NCI-H146 treated with DMSO at 0.1 percent for 48 hours (cell line): ENCODE results near the gene ZBTB45.
"Not testable (repeated sequence)": the region's sequence is repeated elsewhere in the genome, so short reads cannot be mapped to it uniquely, and the experiment has no call there.

Experiments
- DNase-seq: peaks from one replicate; lab custom pipeline; 2025; ENCODE audit not compliant: unreplicated experiment; lab: John Stamatoyannopoulos, UW

Gene ZBTB45

GRCh38 chr19:58555369-58555885 lies 35.8 kb upstream of the ZBTB45 start:
- no peak for DNase-seq

GRCh38 chr19:58554494-58555368 lies 35.1 kb upstream of the ZBTB45 start, which contains the start of gene CHMP2A:
TSS of gene CHMP2A (minus strand) at chr19:58555105. CDS start at chr19:58554212, 893 bp downstream.
- no peak for DNase-seq

- DNase-seq = no peak
These were observed 34.3 kb upstream of the ZBTB45 start for GRCh38 chr19:58553799-58554493.

- no peak for DNase-seq
These were observed 33.0 kb upstream of the ZBTB45 start for GRCh38 chr19:58552655-58553054.

GRCh38 chr19:58551577-58552471 lies 32.2 kb upstream of the ZBTB45 start:
- DNase-seq = no peak

- no peak for DNase-seq
These were observed 31.5 kb upstream of the ZBTB45 start for GRCh38 chr19:58551123-58551497.

GRCh38 chr19:58550362-58551122 lies 30.9 kb upstream of the ZBTB45 start:
- DNase-seq = no peak

- DNase-seq = no peak
These were observed 30.2 kb upstream of the ZBTB45 start for GRCh38 chr19:58549664-58550361.

GRCh38 chr19:58548859-58549663 lies 29.5 kb upstream of the ZBTB45 start:
- DNase-seq = no peak

GRCh38 chr19:58547323-58548312 lies 28.0 kb upstream of the ZBTB45 start:
- no peak for DNase-seq

- DNase-seq = no peak
These were observed 26.5 kb upstream of the ZBTB45 start for GRCh38 chr19:58546019-58546530.

- DNase-seq = no peak
These were observed 25.8 kb upstream of the ZBTB45 start for GRCh38 chr19:58545286-58546018.

GRCh38 chr19:58544591-58545285 lies 25.1 kb upstream of the ZBTB45 start:
- no peak for DNase-seq

- no peak for DNase-seq
These were observed 24.4 kb upstream of the ZBTB45 start, which contains the start of gene TRIM28 for GRCh38 chr19:58543826-58544590. TSS of gene TRIM28 (plus strand) at chr19:58544064. CDS start at chr19:58544758, 694 bp downstream.

- not testable (repeated sequence) for DNase-seq
These were observed 23.2 kb upstream of the ZBTB45 start for GRCh38 chr19:58542641-58543372.
